ENCODE data around the gene SP100. TPM values are rescaled to one million over a fixed set of nuclear protein-coding genes. Genes with fewer than 3 reads are reported as not detected.
A peak's percentile ranks its signal among the peaks of the same experiment; 100 is the strongest.
"Not testable (repeated sequence)": the region's sequence is repeated elsewhere in the genome, so short reads cannot be mapped to it uniquely, and the experiment has no call there.

The SP100 gene
- total RNA-seq, 1 donor = 137 TPM

DNA sequence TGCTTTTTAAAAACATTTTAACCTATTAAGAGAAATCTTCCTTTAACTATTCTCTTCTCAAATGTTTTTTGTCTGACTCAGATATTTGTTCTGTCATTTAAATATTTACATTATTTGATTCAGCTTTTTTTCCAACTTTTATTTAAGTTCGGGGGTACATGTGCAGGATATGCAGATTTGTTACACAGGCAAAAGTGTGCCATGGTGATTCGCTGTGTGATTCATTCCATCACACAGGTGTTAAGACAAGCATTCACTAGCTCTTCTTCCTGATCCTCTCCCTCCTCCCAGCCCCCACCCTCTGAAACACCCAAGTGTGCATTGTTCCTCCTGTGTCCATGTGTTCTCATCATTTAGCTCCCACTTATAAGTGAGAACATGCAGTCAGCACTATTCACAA is 19.4 kb downstream of the SP100 start:
- Histone ChIP-seq H3K4me3 (ENCODE audit: insufficient read depth, low read length) (no peak overlapping the region), H2AFZ (ENCODE audit: low read length) (no peak overlapping the region), H3K36me3 (ENCODE audit: insufficient read depth, low read length) (peaks cover 5% of the 10 kb centered on the region), H4K20me1 (ENCODE audit: insufficient read depth, low read length) (peaks cover 15% of the 10 kb centered on the region), H3K79me2 (ENCODE audit: insufficient read depth, low read length) (peaks cover 72% of the 10 kb centered on the region), H3K9me3 (ENCODE audit: low read depth, low read length) (no peaks in the 10 kb centered on the region), H3K4me1 (ENCODE audit: insufficient read depth, low read length) (peaks cover 16% of the 10 kb centered on the region), H3K27me3 (ENCODE audit: insufficient read depth, low read length) (no peaks in the 10 kb centered on the region), H3K4me2 (ENCODE audit: insufficient read depth, low read length) (no peak overlapping the region), H3K27ac (ENCODE audit: low read depth, low read length) (peak overlapping the region; percentile 39)
- DNase-seq (ENCODE audit: insufficient read length, low spot score, missing footprints) = no peak
- no peak for TF ChIP-seq CTCF (IDR thresholded peaks at IDR 0.05; ENCODE audit: extremely low read depth, low read depth, low read length)

DNA sequence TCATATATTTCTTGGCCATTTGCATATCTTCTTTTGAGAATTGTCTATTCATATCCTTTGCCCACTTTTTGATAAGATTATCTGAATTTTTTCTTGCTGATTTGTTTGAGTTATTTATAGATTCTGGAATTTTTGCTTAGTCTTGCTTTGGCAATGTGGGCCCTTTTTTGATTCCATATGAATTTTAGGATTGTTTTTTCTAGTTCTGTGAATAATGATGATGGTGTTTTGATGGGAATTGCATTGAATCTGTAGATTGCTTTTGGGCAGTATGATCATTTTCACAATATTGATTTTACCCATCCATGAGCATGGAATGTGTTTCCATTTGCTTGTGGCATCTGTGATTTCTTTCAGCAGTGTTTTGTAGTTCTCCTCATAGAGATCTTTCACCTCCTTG is 23.1 kb downstream of the SP100 start:
- not testable (repeated sequence) for DNase-seq (ENCODE audit: insufficient read length, low spot score, missing footprints); H3K27me3 ChIP-seq (ENCODE audit: insufficient read depth, low read length); H3K9me3 ChIP-seq (ENCODE audit: low read depth, low read length); H4K20me1 ChIP-seq (ENCODE audit: insufficient read depth, low read length); H2AFZ ChIP-seq (ENCODE audit: low read length); H3K4me3 ChIP-seq (ENCODE audit: insufficient read depth, low read length)
- peak overlapping the region; percentile 22 for H3K4me2 ChIP-seq (ENCODE audit: insufficient read depth, low read length)
- peaks cover 14% of the 10 kb centered on the region for H3K36me3 ChIP-seq (ENCODE audit: insufficient read depth, low read length)
- peaks cover 49% of the 10 kb centered on the region for H3K4me1 ChIP-seq (ENCODE audit: insufficient read depth, low read length)
- H3K79me2 ChIP-seq (ENCODE audit: insufficient read depth, low read length) = peaks cover 60% of the 10 kb centered on the region
- peak overlapping the region; percentile 61 for H3K27ac ChIP-seq (ENCODE audit: low read depth, low read length)

DNA sequence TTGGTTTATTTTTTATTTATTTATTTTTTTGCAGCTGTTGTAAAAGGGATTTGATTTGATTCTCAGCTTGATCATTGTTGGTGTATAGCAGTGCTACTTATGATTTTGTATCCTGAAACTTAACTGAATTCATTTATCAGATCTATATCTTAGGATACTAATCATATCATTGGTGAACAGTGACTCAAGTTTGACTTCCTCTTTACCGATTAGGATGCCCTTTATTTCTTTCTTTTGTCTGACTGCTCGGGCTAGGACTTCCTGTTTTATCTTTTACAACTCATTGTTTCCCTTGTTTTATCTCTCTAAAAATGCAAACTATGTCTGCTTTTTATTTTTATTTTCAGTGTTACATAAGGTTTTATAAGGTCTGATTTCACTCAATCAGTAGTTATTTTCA is 23.6 kb downstream of the SP100 start:
- no peak for TF ChIP-seq CTCF (IDR thresholded peaks at IDR 0.05; ENCODE audit: extremely low read depth, low read depth, low read length)
- peak overlapping the region; percentile 61 for H3K27ac ChIP-seq (ENCODE audit: low read depth, low read length)
- H2AFZ ChIP-seq (ENCODE audit: low read length) = no peak overlapping the region
- DNase-seq (ENCODE audit: insufficient read length, low spot score, missing footprints) = no peak
- no peaks in the 10 kb centered on the region for H3K27me3 ChIP-seq (ENCODE audit: insufficient read depth, low read length)
- H3K9me3 ChIP-seq (ENCODE audit: low read depth, low read length) = no peaks in the 10 kb centered on the region
- H3K4me2 ChIP-seq (ENCODE audit: insufficient read depth, low read length) = peak overlapping the region; percentile 22
- no peak overlapping the region for H3K4me3 ChIP-seq (ENCODE audit: insufficient read depth, low read length)
- H3K36me3 ChIP-seq (ENCODE audit: insufficient read depth, low read length) = peaks cover 19% of the 10 kb centered on the region
- H3K4me1 ChIP-seq (ENCODE audit: insufficient read depth, low read length) = peaks cover 46% of the 10 kb centered on the region
- H3K79me2 ChIP-seq (ENCODE audit: insufficient read depth, low read length) = peaks cover 60% of the 10 kb centered on the region
- H4K20me1 ChIP-seq (ENCODE audit: insufficient read depth, low read length) = peaks cover 8% of the 10 kb centered on the region

GRCh38 chr2:230441227-230441897 is 25.4 kb downstream of the SP100 start:
- H2AFZ ChIP-seq (ENCODE audit: low read length) = no peak overlapping the region
- H3K36me3 ChIP-seq (ENCODE audit: insufficient read depth, low read length) = peaks cover 26% of the 10 kb centered on the region
- peaks cover 51% of the 10 kb centered on the region for H3K79me2 ChIP-seq (ENCODE audit: insufficient read depth, low read length)
- H3K4me3 ChIP-seq (ENCODE audit: insufficient read depth, low read length) = peak overlapping the region; percentile 34
- peaks cover 2% of the 10 kb centered on the region for H4K20me1 ChIP-seq (ENCODE audit: insufficient read depth, low read length)
- no peaks in the 10 kb centered on the region for H3K27me3 ChIP-seq (ENCODE audit: insufficient read depth, low read length)
- peak; percentile 47 for DNase-seq (ENCODE audit: insufficient read length, low spot score, missing footprints)
- peak overlapping the region; percentile 56 for H3K27ac ChIP-seq (ENCODE audit: low read depth, low read length)
- TF ChIP-seq CTCF (IDR thresholded peaks at IDR 0.05; ENCODE audit: extremely low read depth, low read depth, low read length) = no peak
- peaks cover 44% of the 10 kb centered on the region for H3K4me1 ChIP-seq (ENCODE audit: insufficient read depth, low read length)
- no peaks in the 10 kb centered on the region for H3K9me3 ChIP-seq (ENCODE audit: low read depth, low read length)
- peak overlapping the region; percentile 49 for H3K4me2 ChIP-seq (ENCODE audit: insufficient read depth, low read length)

Measured in osteoblast (primary cell).